ENCODE data around the gene TES.
"Not testable (repeated sequence)": the region's sequence is repeated elsewhere in the genome, so short reads cannot be mapped to it uniquely, and the experiment has no call there.

GRCh38 chr7:116244803-116245202 lies 34.5 kb downstream of the TES start:
- TF ChIP-seq YY1 (IDR thresholded peaks at IDR 0.05; ENCODE audit: insufficient read depth, insufficient read length); ZNF274 (IDR thresholded peaks at IDR 0.05; ENCODE audit: low read depth, low read length): not testable (repeated sequence)

Data from NT2/D1 (cell line).